ENCODE measurements around the gene CCNI.
A peak's percentile ranks its signal among the peaks of the same experiment; 100 is the strongest.

- TF ChIP-seq SMARCC2 (IDR thresholded peaks at IDR 0.05) (no peak), ZBTB46 (CRISPR knock-in tag; IDR thresholded peaks at IDR 0.05; ENCODE audit: borderline replicate concordance) (no peak), TAF1 (CRISPR knock-in tag; IDR thresholded peaks at IDR 0.05) (no peak), NCOA1 (CRISPR knock-in tag; IDR thresholded peaks at IDR 0.05) (no peak), ATF2 (CRISPR knock-in tag; IDR thresholded peaks at IDR 0.05) (no peak), CBX2 (IDR thresholded peaks at IDR 0.05; ENCODE audit: low read depth, low read length) (no peak), CBX2 (CRISPR knock-in tag; IDR thresholded peaks at IDR 0.05; ENCODE audit: low read depth) (no peak), MAZ (IDR thresholded peaks at IDR 0.05; ENCODE audit: borderline replicate concordance, low read depth, low read length) (no peak), MAZ (CRISPR knock-in tag; IDR thresholded peaks at IDR 0.05; ENCODE audit: low read depth) (no peak; the same call in 1 of the 2 replicates), ZSCAN20 (CRISPR knock-in tag; IDR thresholded peaks at IDR 0.05; ENCODE audit: borderline replicate concordance) (no peak), ZKSCAN1 (IDR thresholded peaks at IDR 0.05; ENCODE audit: low read length) (no peak), ZFYVE20 (CRISPR knock-in tag; IDR thresholded peaks at IDR 0.05; ENCODE audit: borderline replicate concordance, low read depth) (no peak), MYC (CRISPR knock-in tag; IDR thresholded peaks at IDR 0.05; ENCODE audit: borderline replicate concordance) (no peak), CC2D1A (CRISPR knock-in tag; IDR thresholded peaks at IDR 0.05) (no peak), ZNF263 (CRISPR knock-in tag; IDR thresholded peaks at IDR 0.05) (peak; percentile 80)
- TF ChIP-seq, protein P1, sequence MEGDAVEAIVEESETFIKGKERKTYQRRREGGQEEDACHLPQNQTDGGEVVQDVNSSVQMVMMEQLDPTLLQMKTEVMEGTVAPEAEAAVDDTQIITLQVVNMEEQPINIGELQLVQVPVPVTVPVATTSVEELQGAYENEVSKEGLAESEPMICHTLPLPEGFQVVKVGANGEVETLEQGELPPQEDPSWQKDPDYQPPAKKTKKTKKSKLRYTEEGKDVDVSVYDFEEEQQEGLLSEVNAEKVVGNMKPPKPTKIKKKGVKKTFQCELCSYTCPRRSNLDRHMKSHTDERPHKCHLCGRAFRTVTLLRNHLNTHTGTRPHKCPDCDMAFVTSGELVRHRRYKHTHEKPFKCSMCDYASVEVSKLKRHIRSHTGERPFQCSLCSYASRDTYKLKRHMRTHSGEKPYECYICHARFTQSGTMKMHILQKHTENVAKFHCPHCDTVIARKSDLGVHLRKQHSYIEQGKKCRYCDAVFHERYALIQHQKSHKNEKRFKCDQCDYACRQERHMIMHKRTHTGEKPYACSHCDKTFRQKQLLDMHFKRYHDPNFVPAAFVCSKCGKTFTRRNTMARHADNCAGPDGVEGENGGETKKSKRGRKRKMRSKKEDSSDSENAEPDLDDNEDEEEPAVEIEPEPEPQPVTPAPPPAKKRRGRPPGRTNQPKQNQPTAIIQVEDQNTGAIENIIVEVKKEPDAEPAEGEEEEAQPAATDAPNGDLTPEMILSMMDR (CRISPR knock-in tag; IDR thresholded peaks at IDR 0.05): no peak
Observed at GRCh38 chr4:77074981-77075855, 571 bp downstream of the CCNI start.
